ENCODE data around the gene SRSF7. TPM values are rescaled to one million over a fixed set of nuclear protein-coding genes. Genes with fewer than 3 reads are reported as not detected.
"Not testable (repeated sequence)": the region's sequence is repeated elsewhere in the genome, so short reads cannot be mapped to it uniquely, and the experiment has no call there.

Gene SRSF7
- total RNA-seq, 2 donors from 2014 or later = 85.6 to 91.2 TPM

DNA sequence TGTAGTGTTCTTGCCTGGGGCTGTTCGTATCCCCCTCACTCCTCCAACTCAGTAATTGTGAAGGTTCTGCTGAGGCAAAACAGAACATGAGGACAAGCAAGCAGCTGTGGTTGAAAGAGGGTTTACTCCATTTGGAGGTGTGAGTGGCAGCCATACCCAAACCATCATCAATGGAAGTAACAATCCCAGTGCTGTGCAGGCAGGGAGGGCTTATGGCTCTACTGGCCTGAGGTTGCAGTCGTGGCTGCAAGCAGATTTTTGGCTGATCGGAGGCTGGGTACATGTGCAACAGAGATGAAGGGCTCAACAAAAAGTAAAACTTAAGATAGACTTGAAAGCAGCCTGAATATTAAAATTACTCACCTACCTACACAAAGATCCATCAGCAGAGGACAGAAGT is 13.2 kb downstream of the SRSF7 start:
- ATAC-seq (no peak), DNase-seq (no peak)
- intact Hi-C loops (cut with DNase I, micrococcal nuclease) = loop anchor here in 1 of 2 donors (10.0 kb wide), 1 partner anchor 423 kb away; no protein-coding TSS in a partner anchor

DNA sequence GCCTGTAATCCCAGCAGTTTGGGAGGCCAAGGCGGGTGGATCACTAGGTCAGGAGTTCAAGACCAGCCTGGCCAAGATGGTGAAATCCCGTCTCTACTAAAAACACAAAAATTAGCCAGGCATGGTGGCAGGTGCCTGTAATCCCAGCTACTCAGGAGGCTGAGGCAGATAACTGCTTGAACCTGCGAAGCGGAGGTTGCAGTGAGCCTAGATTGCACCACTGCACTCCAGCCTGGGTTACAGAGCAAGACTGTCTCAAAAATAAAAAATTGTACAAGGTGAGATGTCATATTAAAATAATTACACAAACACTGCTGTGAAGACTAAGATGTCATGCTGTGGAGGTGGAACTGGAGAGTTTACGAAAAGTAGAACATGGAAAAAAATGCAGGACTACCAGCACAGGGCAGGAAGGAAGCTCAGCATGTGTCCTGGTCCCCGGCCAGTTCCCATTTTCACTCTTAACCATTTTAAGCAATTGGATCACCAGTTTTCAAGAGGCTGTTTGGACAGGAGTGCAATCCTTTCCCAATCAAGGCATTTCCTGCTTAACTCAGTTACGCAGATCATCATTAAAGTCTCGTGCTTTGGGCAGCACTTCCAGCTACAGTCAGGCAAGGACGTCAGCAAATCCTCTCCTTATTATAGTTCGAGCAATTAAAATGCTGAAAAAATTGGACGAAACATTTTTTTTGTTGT is 14.0 kb downstream of the SRSF7 start:
- peak in 1 of 2 donors; percentile 83 for DNase-seq
- intact Hi-C loops (cut with DNase I, micrococcal nuclease) = loop anchor here in 1 of 2 donors (10.0 kb wide), 1 partner anchor 422 kb away; no protein-coding TSS in a partner anchor
- not testable (repeated sequence) for ATAC-seq

- intact Hi-C loops (cut with DNase I, micrococcal nuclease) = loop anchor here in 1 of 2 donors (10.0 kb wide), 1 partner anchor 421 kb away; no protein-coding TSS in a partner anchor
- DNase-seq = no peak
- no peak for ATAC-seq
Observed at GRCh38 chr2:38735999-38736320, 15.2 kb downstream of the SRSF7 start.

DNA sequence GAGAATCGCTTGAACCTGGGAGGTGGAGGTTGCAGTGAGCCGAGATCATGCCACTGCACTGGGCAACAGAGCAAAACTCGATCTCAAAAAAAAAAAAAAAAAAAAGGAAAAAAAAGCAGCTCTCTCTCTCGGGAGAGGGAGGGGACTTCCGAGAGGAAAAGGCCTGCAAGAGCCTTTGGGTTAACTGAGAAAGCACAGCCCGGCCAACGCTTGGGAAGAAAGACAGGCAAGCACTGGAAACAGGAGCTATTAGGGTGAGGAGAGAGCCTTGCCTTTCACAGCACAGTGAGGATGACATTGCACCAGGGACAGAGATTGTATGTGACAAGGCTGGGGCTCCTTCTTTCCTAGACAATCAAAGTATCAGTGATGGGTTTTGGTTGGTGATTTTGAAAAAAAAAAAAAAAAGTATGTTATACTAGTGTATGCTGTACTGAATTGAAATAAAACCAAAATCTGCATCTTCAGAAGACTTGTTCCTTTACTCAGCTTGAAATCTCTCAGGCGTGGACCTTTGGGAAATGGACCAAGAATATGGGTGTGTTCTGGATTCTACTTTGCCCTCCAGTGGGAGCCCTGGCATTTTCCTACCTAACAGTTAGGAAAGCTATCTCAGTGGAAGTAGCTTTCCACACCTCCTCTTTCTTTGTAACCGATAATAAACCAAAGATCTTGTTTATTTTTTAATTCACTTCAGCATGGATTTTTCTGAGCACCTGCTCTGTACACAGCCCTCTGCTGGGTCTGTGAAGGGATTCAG is 16.7 kb downstream of the SRSF7 start:
- ATAC-seq = peak; percentile 63
- no peak for DNase-seq
- intact Hi-C loops (cut with DNase I, micrococcal nuclease) = loop anchor here in 1 of 2 donors (10.0 kb wide), 1 partner anchor 420 kb away; no protein-coding TSS in a partner anchor

DNA sequence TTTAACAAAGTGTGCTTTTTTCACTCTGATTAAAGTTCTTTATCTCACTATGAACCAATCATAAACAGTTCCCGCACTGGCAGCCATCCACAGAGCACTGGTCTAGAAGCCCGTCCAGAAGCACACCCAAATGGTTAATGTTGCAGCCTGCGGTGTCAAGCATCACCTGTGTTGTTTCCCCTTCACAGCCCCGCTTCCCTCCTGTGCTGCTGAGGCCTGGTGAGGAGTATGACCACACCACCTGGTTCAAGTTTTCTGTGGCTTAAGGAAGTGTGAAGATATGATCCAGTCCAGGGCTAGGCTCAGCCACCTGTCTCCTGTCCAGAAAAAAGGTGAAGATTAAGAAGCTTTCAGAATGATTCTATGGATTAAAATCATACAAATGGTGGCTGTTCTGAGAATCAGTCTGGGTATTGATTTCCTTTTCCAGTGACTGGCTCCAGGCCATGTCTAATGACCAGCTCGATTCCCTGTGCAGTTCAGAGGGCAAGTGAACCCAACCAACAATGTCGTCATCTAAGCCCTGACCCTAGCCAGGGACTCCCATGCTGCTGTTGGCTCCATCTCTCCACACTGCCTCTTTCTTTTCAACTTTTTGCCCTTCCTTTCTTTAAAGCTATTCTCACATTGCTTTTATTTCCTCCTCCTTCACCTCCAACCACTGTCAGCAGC is 17.7 kb downstream of the SRSF7 start:
- ATAC-seq (no peak), DNase-seq (no peak)
- intact Hi-C loops (cut with DNase I, micrococcal nuclease) = loop anchor here in 1 of 2 donors (10.0 kb wide), 1 partner anchor 419 kb away; no protein-coding TSS in a partner anchor

GRCh38 chr2:38731684-38732221 is 19.4 kb downstream of the SRSF7 start:
- intact Hi-C loops (cut with DNase I, micrococcal nuclease) = loop anchor here in 1 of 2 donors (10.0 kb wide), 1 partner anchor 417 kb away; no protein-coding TSS in a partner anchor
- ATAC-seq = peak; percentile 54

DNA sequence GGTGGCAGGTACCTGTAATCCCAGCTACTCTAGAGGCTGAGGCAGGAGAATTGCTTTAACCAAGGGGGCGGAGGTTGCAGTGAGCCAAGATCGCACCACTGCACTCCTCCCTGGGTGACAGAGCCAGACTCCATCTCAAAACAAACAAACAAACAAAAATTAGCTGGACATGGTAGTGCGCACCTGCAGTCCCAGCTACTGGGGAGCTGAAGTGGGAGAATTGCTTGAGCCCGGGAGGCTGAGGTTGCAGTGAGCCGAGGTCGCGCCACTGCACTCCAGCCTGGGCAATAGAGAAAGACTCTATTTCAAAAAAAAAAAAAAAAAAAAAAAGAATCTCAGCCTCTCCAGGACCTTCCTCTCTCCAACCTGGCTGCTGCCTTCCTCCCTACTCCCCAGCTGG is 20.1 kb downstream of the SRSF7 start:
- ATAC-seq (no peak), DNase-seq (no peak)
- intact Hi-C loops (cut with DNase I, micrococcal nuclease) = loop anchor here in 1 of 2 donors (10.0 kb wide), 1 partner anchor 416 kb away; no protein-coding TSS in a partner anchor

More at GRCh38 chr2:38731684-38732221, 19.4 kb downstream of the SRSF7 start:
- no peak for DNase-seq

DNA sequence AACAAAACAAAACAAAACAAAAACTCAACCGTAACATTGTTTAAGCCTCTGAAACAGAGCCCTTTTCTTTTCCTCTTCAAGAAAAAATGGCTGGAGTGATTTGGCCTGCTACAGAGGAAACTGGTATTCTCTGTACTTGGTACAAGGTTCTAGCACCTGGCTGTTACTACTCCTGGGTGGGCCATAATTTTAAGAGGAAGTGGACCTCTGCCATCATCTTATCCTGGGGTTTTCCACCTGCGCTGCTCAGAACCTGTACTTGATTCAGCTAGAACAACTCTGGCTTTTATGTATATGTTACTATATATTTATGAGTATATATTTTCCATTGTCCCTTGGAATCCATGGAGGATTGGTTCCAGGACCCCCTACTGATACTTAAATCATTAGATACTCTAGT is 22.5 kb downstream of the SRSF7 start:
- DNase-seq (no peak), ATAC-seq (no peak)
- intact Hi-C loops (cut with DNase I, micrococcal nuclease) = loop anchor here in 1 of 2 donors (2.0 to 5.0 kb wide), 3 partner anchors 16 to 191 kb away; no protein-coding TSS in a partner anchor

DNA sequence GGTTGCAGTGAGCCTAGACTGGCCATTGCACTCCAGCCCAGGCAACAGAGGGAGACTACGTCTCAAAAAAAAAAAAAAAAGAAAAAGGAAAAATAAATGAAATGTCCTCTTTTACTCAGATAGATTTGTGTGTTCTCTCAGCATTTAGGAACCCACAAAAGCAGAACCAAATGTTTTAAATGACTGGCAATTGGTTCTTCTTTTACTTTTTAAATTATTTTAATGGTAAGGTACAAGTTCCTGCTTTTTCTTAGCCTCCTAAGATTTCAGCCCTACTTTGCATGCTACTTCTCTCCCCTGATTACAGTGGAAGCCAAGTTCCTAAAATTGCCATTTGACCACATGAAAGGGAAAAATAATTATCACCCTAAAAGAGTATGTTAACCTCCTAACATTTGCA is 23.5 kb downstream of the SRSF7 start:
- ATAC-seq = no peak
- no peak for DNase-seq
- intact Hi-C loops (cut with DNase I, micrococcal nuclease) = loop anchor here in 1 of 2 donors (2.0 to 5.0 kb wide), 3 partner anchors 17 to 190 kb away; no protein-coding TSS in a partner anchor

- no peak for DNase-seq
- intact Hi-C loops (cut with DNase I, micrococcal nuclease) = no loop called here
- ATAC-seq = no peak
Observed at GRCh38 chr2:38723173-38723572, 28.0 kb downstream of the SRSF7 start.

DNA sequence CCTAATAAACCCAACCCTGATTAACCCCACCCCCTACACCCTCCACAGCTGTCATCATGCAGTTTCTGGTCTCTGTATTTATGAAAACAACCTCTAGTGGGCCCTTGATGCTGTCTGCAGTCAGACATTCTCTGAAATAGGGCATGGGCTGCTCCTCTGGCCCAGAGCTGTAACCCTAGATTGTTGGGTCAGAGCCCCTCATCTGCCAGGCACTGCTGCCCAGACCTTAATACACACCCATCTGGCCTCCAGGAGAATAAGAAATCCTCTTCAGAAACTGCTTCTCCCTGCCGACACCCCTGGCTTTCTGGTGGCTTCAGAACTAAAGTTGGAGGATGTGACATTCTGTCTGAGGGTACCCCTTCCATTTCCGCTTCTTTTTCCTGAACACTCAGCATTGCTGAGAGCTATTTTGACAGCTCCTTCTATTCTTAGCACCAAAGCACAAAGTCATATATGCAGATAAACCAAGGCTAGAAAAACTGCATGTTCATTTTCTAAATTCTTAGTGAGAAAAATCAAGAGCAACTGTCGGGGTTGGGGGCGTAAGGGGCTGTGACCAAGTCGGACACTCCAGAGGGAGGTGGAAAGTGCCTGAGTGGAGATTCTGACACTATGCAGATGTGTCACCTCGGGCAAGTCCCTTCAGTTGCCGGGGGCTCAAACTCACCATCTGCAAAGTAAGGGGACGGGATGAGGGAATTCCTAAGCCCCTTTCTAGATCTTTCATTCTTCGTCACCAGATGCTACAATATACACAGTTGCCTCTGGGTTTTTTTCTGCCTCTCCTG is 28.7 kb downstream of the SRSF7 start:
- DNase-seq = no peak
- intact Hi-C loops (cut with DNase I, micrococcal nuclease) = no loop called here
- ATAC-seq = no peak

GRCh38 chr2:38720613-38721241 is 30.4 kb downstream of the SRSF7 start:
- DNase-seq = peak; percentile 40 to 56
- intact Hi-C loops (cut with DNase I, micrococcal nuclease) = no loop called here
- peak; percentile 59 for ATAC-seq

DNA sequence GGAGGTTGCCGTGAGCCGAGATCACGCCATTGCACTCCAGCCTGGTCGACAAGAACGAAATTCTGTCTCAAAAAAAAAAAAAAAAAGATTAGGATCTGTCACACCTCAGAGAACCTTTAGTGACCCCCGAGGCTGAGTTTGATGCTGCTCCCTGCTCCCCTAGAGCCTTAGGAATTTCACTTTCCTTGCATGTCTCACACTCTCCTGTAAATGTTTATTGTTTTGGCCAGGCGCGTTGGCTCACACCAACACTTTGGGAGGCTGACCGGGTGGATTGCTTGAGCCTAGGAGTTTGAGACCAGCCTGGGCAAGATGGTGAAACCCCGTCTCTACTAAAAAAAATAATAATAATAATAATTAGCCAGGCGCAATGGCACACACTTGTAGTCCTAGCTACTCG is 31.5 kb downstream of the SRSF7 start:
- intact Hi-C loops (cut with DNase I, micrococcal nuclease) = no loop called here
- ATAC-seq (no peak), DNase-seq (no peak)

DNA sequence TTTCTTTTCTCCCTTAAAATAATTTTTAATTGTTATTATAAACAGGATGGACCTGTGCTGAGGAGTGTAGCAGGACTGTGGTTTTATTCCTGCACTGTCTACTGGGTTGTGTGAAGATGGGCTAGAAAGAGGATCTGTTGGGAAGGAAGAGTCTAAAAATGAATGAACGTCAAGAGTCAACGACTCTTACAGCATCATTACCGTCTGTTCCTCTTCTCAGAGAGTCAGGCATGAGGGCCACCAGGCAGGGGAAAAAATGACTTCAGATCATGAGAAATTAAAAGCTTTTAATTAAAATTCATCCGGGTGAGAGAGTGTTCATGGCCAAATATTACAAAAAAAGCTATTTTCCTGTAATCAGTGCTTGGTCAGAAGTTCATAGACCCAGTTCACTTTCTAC is 32.6 kb downstream of the SRSF7 start:
- no peak for DNase-seq
- ATAC-seq = no peak

DNA sequence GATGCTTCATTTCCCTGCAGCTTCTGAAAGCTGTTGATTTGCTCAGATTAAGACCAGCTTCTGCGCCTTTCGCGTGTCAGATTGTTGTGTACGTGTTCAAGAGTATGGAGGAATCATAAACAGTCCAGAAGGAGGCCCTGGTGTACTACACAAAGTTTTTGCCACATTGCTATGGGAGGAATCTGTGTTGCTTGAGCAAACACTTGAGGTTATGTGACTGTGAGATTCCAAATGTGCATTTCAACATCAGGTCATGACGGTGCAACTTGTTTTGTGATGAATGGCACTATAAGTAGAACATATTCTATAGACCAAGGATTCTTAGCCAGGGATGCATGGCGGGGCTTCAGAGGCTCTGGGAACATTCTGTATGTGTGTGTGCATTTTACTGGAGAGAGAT is 35.0 kb downstream of the SRSF7 start:
- DNase-seq (no peak), ATAC-seq (no peak)
- intact Hi-C loops (cut with DNase I, micrococcal nuclease) = no loop called here

More for the DNA sequence above, 32.6 kb downstream of the SRSF7 start:
- intact Hi-C loops (cut with DNase I, micrococcal nuclease) = no loop called here

- ATAC-seq; intact Hi-C loops (cut with DNase I, micrococcal nuclease); DNase-seq: not testable (repeated sequence)
Observed at GRCh38 chr2:38714941-38715340, 36.2 kb downstream of the SRSF7 start.

- ATAC-seq (no peak), DNase-seq (no peak)
- intact Hi-C loops (cut with DNase I, micrococcal nuclease) = no loop called here
Observed at GRCh38 chr2:38713338-38713737, 37.8 kb downstream of the SRSF7 start.

GRCh38 chr2:38712871-38713270 is 38.3 kb downstream of the SRSF7 start:
- intact Hi-C loops (cut with DNase I, micrococcal nuclease) = no loop called here
- DNase-seq = no peak
- no peak for ATAC-seq
